SJSA1 (cell line): ENCODE measurements around the gene SCAP. TPM values are rescaled to one million over a fixed set of nuclear protein-coding genes. Genes with fewer than 3 reads are reported as not detected.

Source experiments
- DNase-seq, 2 experiments: peaks; one replicate each; pipeline ENCODE4 v3.0.0-alpha.2; 2015 to 2020; ENCODE audit warnings: low spot score in 2 of 2, low read depth in 1 of 2
- H3K27ac ChIP-seq: fragments of 250-450 bp; sonication (Bioruptor Pico); 2 replicates; pipeline ENCODE4 v1.5.1; 2020; ENCODE audit warnings: mild to moderate bottlenecking, moderate library complexity
- H3K27me3 ChIP-seq: fragments of 250-450 bp; sonication (Bioruptor Pico); replicated peaks from 2 replicates; pipeline ENCODE4 v1.5.1; 2020; ENCODE audit warnings: mild to moderate bottlenecking, moderate library complexity
- H3K36me3 ChIP-seq: fragments of 250-450 bp; sonication (Bioruptor Pico); 2 replicates; pipeline ENCODE4 v1.5.1; 2020; ENCODE audit warnings: mild to moderate bottlenecking
- H3K4me1 ChIP-seq: fragments of 250-450 bp; sonication (Bioruptor Pico); replicated peaks from 2 replicates; pipeline ENCODE4 v1.6.1; 2021; ENCODE audit warnings: mild to moderate bottlenecking
- H3K4me3 ChIP-seq: fragments of 250-450 bp; sonication (Bioruptor Pico); 2 replicates; pipeline ENCODE4 v1.5.1; 2020; ENCODE audit warnings: mild to moderate bottlenecking
- H3K9me3 ChIP-seq: fragments of 250-450 bp; sonication (Bioruptor Pico); replicated peaks from 2 replicates; pipeline ENCODE4 v1.5.1; 2020; ENCODE audit warnings: mild to moderate bottlenecking
- total RNA-seq: library from RNA; depleted of rRNA; stranded (reverse); fragments of >200 nt; shearing (Covaris generic); gene quantifications from 2 replicates; pipeline ENCODE4 v1.2.3, GENCODE V29; 2014

SCAP gene
- total RNA-seq, 1 experiment from 2014 or later: 33.5 TPM

GRCh38 chr3:47399531-47400270, 76.0 kb downstream of the SCAP start:
- H3K4me3 ChIP-seq: no peak overlapping the region
- no peaks in the 10 kb centered on the region for H3K27me3 ChIP-seq
- H3K9me3 ChIP-seq: no peaks in the 10 kb centered on the region
- no peak overlapping the region for H3K27ac ChIP-seq
- DNase-seq: no peak
- peaks cover 24% of the 10 kb centered on the region for H3K36me3 ChIP-seq
- H3K4me1 ChIP-seq: peaks cover 7% of the 10 kb centered on the region

- H3K36me3 ChIP-seq: peaks cover 24% of the 10 kb centered on the region
- DNase-seq: no peak
- no peaks in the 10 kb centered on the region for H3K9me3 ChIP-seq
- no peaks in the 10 kb centered on the region for H3K27me3 ChIP-seq
- H3K4me1 ChIP-seq: peaks cover 14% of the 10 kb centered on the region
- no peak overlapping the region for H3K4me3 ChIP-seq
- H3K27ac ChIP-seq: no peak overlapping the region
Measured at GRCh38 chr3:47399016-47399415, 76.7 kb downstream of the SCAP start.

GRCh38 chr3:47398228-47398627, 77.5 kb downstream of the SCAP start:
- Histone ChIP-seq H3K9me3 (no peaks in the 10 kb centered on the region), H3K27me3 (no peaks in the 10 kb centered on the region), H3K4me1 (peaks cover 17% of the 10 kb centered on the region), H3K4me3 (no peak overlapping the region), H3K27ac (no peak overlapping the region), H3K36me3 (peaks cover 25% of the 10 kb centered on the region)
- no peak for DNase-seq

- H3K27me3 ChIP-seq: no peaks in the 10 kb centered on the region
- H3K9me3 ChIP-seq: no peaks in the 10 kb centered on the region
- H3K36me3 ChIP-seq: peaks cover 30% of the 10 kb centered on the region
- peaks cover 17% of the 10 kb centered on the region for H3K4me1 ChIP-seq
- H3K27ac ChIP-seq: no peak overlapping the region
- no peak overlapping the region for H3K4me3 ChIP-seq
- no peak for DNase-seq
Measured at GRCh38 chr3:47394881-47395280, 80.9 kb downstream of the SCAP start.

- Histone ChIP-seq H3K4me3 (no peak overlapping the region), H3K27ac (no peak overlapping the region), H3K4me1 (peaks cover 17% of the 10 kb centered on the region), H3K36me3 (peaks cover 31% of the 10 kb centered on the region), H3K27me3 (no peaks in the 10 kb centered on the region), H3K9me3 (no peaks in the 10 kb centered on the region)
- DNase-seq: peak in 1 of 2 experiments; percentile 31
Measured at GRCh38 chr3:47394140-47394870, 81.4 kb downstream of the SCAP start.

- DNase-seq: no peak
- Histone ChIP-seq H3K4me1 (peaks cover 17% of the 10 kb centered on the region), H3K9me3 (no peaks in the 10 kb centered on the region), H3K27ac (no peak overlapping the region), H3K27me3 (no peaks in the 10 kb centered on the region), H3K36me3 (peaks cover 41% of the 10 kb centered on the region), H3K4me3 (no peak overlapping the region)
Measured at GRCh38 chr3:47392933-47393332, 82.8 kb downstream of the SCAP start.

GRCh38 chr3:47385796-47386195, 89.9 kb downstream of the SCAP start:
- Histone ChIP-seq H3K4me1 (peaks cover 5% of the 10 kb centered on the region; the same call in 1 of the 2 replicates), H3K27me3 (no peaks in the 10 kb centered on the region), H3K27ac (no peak overlapping the region), H3K9me3 (no peaks in the 10 kb centered on the region), H3K36me3 (peaks cover 21% of the 10 kb centered on the region), H3K4me3 (no peak overlapping the region)
- no peak for DNase-seq

- no peak for DNase-seq
- Histone ChIP-seq H3K36me3 (peaks cover 21% of the 10 kb centered on the region), H3K4me1 (peaks cover 6% of the 10 kb centered on the region), H3K27ac (no peak overlapping the region), H3K4me3 (no peak overlapping the region), H3K27me3 (no peaks in the 10 kb centered on the region), H3K9me3 (no peaks in the 10 kb centered on the region)
Measured at GRCh38 chr3:47385007-47385406, 90.7 kb downstream of the SCAP start.

GRCh38 chr3:47384425-47384824, 91.3 kb downstream of the SCAP start:
- DNase-seq: no peak
- Histone ChIP-seq H3K36me3 (peaks cover 21% of the 10 kb centered on the region), H3K4me1 (peaks cover 12% of the 10 kb centered on the region)

GRCh38 chr3:47381317-47382157, 94.2 kb downstream of the SCAP start:
- Histone ChIP-seq H3K4me1 (peaks cover 12% of the 10 kb centered on the region), H3K27me3 (no peaks in the 10 kb centered on the region), H3K9me3 (no peaks in the 10 kb centered on the region), H3K27ac (peak overlapping the region; percentile 83), H3K4me3 (peak overlapping the region; percentile 88), H3K36me3 (peaks cover 4% of the 10 kb centered on the region)
- peak; percentile 89 for DNase-seq

More at GRCh38 chr3:47384425-47384824, 91.3 kb downstream of the SCAP start:
- no peaks in the 10 kb centered on the region for H3K9me3 ChIP-seq
- H3K4me3 ChIP-seq: no peak overlapping the region
- no peaks in the 10 kb centered on the region for H3K27me3 ChIP-seq
- no peak overlapping the region for H3K27ac ChIP-seq

GRCh38 chr3:47380601-47381316, 95.0 kb downstream of the SCAP start, which contains the start of gene PTPN23:
Gene PTPN23, plus strand, starts transcription at chr3:47381021. Its CDS starts 76 bp downstream, at chr3:47381097.
- Histone ChIP-seq H3K27ac (peak within 1 kb of the TSS; percentile 83), H3K9me3 (no peaks in the 10 kb centered on the region), H3K4me1 (peaks cover 12% of the 10 kb centered on the region), H3K4me3 (peak within 1 kb of the TSS; percentile 88), H3K36me3 (peaks cover 4% of the 10 kb centered on the region), H3K27me3 (no peaks in the 10 kb centered on the region)
- DNase-seq: peak; percentile 98 to 99

GRCh38 chr3:47380026-47380600, 95.6 kb downstream of the SCAP start:
- Histone ChIP-seq H3K9me3 (no peaks in the 10 kb centered on the region), H3K4me1 (peaks cover 12% of the 10 kb centered on the region), H3K36me3 (peaks cover 4% of the 10 kb centered on the region), H3K27ac (peak overlapping the region; percentile 83), H3K4me3 (peak overlapping the region; percentile 88), H3K27me3 (no peaks in the 10 kb centered on the region)
- DNase-seq: no peak

GRCh38 chr3:47379411-47379899, 96.3 kb downstream of the SCAP start:
- H3K4me1 ChIP-seq: peaks cover 12% of the 10 kb centered on the region
- no peaks in the 10 kb centered on the region for H3K9me3 ChIP-seq
- no peak overlapping the region for H3K27ac ChIP-seq
- H3K36me3 ChIP-seq: peaks cover 4% of the 10 kb centered on the region
- H3K4me3 ChIP-seq: no peak overlapping the region
- no peaks in the 10 kb centered on the region for H3K27me3 ChIP-seq
- no peak for DNase-seq
